HG02852 (cell line): Measurements from ENCODE around the gene KIF17.

Source experiments
- ATAC-seq: cut with Tn5 transposase; IDR thresholded peaks from one replicate; pipeline ENCODE4 v1.9.1; 2021; ENCODE audit warnings: mild to moderate bottlenecking, moderate library complexity; ENCODE audit not compliant: unreplicated experiment

The KIF17 gene

DNA sequence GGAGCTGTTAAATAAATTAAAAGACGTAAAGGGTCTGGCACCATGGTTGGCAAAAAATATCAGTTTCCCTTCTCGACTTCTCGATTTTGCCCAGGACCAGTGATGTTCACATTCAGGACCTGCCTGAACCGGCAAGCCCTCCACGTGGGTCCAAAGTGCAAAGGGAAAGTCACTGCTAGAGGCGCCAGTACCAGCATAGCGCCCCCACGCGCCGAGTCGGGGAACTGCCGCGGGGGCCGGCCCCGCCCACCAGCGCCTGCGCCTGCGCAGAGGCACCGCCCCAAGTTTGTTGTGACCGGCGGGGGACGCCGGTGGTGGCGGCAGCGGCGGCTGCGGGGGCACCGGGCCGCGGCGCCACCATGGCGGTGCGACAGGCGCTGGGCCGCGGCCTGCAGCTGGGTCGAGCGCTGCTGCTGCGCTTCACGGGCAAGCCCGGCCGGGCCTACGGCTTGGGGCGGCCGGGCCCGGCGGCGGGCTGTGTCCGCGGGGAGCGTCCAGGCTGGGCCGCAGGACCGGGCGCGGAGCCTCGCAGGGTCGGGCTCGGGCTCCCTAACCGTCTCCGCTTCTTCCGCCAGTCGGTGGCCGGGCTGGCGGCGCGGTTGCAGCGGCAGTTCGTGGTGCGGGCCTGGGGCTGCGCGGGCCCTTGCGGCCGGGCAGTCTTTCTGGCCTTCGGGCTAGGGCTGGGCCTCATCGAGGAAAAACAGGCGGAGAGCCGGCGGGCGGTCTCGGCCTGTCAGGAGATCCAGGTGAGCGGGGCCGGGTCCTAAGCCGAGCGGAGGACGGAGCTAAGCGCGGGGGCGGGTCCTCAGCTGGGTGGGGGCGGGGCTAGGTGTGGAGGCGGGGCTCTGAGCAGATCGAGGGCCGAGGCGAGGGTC lies 84.4 kb downstream of the KIF17 start, which contains the start of gene PINK1:
Gene PINK1 (plus strand): TSS at position 269 of the 875 bp plus-strand sequence. CDS start 91 bp downstream, at position 360.
- ATAC-seq = peak; percentile 61

DNA sequence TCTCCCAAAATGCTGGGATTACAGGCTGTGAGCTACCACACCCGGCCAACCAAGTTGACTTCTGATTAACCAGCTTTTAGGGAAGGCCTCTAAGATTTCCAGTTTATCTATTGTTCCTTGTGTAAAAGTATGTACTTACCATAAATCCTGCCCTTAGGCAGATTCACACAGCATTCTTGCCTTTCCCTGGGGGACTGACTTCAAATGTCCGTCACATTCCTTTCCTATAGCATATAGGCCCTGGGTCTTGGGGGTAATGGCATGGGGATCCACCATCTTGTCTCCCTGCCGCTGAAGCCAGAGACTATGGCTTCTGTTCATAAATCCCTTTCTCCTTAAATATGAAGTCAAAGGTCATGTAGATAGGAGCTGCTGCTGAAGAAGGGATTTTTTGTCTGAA lies 85.4 kb downstream of the KIF17 start:
- ATAC-seq = no peak

DNA sequence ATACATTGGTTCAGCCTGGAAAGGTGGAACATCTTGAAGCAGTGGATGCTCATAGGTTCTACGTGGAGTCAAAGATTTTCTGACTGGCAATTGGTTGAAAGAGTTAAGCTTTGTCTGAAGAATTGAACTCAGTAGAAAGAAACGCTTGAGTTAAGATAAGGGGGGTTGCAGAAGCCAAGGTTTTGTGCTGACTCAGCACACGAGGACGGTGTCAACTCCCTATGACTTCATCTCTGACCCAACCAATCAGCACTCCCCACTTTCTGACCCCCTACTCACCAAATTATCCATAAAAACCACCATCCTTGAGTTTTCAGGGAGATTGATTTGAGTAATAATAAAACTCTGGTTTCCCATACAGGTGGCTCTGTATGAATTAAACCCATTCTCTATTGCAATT lies 87.1 kb downstream of the KIF17 start:
- ATAC-seq = no peak

DNA sequence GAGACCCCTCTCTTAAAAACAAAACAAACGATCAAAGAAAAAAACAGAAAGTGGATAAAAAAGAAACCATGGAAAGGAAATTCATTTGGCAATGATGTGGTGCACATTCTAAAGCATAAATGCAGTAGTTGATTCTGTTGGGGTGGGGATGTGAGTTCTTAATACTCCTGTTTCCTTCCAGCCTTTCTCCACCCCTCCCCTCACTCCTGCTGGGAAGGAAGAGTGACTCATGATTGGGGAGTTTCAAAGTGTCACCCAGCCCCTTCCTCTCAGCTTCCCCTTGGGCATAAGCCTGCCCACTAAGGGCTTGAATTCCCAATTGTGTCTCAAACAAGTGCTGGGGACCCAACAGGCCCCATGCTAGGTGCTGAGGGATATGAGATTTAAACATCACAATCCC lies 91.3 kb downstream of the KIF17 start:
- ATAC-seq = no peak

DNA sequence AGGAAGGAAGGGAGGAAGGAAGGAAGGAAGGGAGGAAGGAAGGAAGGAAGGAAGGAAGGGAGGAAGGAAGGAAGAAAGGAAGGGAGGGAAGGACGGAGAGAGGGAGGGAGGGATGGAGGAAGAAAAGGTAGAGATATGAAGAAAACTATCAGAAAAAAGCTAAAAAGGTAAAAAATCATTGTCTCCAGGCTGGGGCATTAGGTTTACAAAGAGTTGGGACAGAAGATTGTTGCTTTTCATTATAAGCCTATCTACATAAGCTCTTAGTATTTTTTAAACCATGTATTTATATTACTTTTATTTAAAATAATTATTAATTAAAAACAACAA lies 91.7 kb downstream of the KIF17 start:
- no peak for ATAC-seq

DNA sequence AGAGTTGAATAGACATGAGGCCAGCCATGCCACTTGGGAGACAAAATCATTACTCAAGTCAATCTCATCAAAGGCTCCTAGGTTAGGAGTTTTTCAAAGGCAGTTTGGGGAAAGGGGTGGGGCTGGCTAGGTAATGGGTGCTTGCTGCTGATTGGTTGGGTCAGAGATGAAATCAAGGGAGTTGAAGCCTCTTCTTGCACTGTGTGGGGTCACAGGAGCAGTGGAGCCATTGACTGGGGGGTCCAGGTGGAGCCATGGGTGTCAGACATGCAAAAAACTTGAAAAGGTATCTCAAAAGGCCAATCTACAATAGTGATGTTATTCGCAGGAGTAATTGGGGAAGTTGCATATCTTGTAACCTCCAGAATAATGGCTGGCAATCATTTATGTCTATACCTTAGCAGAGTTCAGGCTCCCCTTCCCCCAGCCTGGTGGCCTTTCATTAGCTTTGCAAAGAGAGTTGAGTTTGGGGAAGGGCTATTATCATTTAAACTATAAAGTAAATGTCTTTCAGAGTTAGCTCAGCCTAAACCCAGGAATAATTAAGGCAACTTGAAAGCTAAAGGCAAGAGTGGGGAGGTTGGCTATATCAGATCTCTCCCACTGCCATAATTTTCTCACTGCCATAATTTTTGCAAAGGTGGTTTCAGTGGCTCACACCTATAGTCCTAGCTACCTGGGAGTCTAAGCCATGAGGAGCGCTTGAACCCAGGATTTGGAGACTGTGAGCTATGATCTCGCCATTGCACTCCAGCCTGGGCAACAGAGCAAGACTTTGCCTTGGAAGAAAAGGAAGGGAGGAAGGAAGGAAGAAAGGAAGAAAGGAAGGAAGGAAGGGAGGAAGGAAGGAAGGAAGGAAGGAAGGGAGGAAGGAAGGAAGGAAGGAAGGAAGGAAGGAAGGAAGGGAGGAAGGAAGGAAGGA lies 92.4 kb downstream of the KIF17 start:
- ATAC-seq = no peak

DNA sequence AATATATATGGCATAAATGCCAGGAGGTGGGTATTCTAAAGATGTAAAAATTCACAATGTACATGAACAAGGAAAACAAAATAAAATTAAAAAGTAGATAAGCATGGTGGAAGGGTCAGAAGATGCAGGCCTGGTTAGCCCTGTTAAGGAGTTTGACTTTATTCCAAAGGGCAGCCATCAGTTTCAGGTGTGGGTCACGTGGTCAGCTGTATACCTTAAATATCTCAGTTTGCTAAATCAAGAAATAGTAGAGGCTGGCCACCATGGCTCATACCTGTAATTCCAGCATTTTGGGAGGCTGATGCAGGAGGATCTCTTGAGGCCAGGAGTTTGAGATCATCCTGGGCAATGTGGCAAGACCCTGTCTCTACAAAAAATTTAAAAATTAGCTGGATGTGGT lies 93.1 kb downstream of the KIF17 start:
- ATAC-seq = no peak

DNA sequence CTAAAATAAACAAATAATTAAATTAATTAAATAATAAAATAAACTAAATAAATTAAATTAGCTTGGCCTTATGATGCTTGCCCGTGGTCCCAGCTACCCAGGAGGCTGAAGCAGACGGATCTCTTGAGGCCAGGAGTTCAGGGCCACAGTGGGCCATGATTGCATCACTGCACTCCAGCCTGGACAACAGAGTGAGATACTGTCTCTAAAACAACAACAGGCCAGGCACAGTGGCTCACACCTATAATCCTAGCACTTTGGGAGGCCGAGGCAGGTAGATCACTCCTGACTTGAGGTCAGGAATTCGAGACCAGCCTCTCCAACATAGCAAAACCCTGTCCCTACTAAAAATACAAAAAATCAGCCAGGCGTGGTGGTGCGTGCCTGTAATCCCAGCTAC lies 96.8 kb downstream of the KIF17 start:
- no peak for ATAC-seq

DNA sequence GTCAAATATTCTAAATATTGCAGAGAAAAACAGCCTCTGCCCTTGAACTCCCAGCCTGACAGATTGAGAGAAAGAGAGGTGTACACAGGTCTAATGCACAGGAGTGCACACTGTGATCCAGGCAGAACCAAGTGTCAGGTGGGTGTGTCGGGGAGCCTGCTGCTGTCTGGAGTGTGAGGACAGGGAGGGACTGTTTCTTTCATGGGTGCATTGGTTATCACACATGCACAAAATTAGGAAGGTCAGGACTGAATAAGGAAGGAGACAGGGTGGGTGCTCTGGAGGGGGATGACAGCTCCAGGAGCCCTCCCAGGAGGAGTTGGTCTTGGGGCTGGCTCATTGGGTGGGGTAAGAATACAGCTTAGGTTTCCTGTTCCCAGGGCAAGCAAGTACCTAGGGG lies 97.8 kb downstream of the KIF17 start:
- ATAC-seq = no peak

DNA sequence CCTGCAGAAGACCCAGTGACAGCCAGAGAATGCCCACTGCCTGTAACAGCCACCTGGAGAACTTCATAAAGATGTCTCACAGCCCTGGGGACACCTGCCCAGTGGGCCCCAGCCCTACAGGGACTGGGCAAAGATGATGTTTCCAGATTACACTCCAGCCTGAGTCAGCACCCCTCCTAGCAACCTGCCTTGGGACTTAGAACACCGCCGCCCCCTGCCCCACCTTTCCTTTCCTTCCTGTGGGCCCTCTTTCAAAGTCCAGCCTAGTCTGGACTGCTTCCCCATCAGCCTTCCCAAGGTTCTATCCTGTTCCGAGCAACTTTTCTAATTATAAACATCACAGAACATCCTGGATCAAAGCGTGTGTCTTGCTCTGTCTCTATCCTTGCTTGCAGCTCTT lies 99.3 kb downstream of the KIF17 start:
- no peak for ATAC-seq

DNA sequence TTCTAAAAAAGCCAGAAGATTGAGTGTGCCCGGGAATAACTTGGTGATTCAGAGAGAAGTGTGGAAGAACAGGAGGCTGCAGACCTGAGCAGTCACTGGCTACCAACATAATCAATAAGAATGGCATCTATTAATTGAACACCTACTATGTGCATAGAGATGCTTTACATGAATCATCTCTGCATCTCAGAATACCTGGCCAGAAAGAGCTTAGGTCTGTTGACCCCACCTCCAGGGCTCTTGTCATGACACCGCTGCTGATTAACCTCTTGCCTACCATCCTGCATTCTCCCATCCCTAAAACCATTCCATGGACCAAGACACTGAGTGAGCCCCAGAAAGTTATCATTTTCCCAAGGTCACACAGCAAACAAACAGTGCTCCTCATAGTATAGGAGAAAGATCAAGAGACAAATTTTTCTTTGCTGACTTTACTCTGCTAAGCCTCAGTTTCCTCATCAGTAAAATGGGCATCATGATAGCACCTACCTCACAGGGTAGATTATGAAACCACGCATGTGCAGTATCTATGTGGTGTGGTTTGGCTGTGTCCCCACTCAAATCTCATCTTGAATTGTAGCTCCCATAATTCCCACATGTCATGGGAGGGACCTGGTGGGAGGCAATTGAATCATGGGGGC lies 100.8 kb downstream of the KIF17 start:
- no peak for ATAC-seq

DNA sequence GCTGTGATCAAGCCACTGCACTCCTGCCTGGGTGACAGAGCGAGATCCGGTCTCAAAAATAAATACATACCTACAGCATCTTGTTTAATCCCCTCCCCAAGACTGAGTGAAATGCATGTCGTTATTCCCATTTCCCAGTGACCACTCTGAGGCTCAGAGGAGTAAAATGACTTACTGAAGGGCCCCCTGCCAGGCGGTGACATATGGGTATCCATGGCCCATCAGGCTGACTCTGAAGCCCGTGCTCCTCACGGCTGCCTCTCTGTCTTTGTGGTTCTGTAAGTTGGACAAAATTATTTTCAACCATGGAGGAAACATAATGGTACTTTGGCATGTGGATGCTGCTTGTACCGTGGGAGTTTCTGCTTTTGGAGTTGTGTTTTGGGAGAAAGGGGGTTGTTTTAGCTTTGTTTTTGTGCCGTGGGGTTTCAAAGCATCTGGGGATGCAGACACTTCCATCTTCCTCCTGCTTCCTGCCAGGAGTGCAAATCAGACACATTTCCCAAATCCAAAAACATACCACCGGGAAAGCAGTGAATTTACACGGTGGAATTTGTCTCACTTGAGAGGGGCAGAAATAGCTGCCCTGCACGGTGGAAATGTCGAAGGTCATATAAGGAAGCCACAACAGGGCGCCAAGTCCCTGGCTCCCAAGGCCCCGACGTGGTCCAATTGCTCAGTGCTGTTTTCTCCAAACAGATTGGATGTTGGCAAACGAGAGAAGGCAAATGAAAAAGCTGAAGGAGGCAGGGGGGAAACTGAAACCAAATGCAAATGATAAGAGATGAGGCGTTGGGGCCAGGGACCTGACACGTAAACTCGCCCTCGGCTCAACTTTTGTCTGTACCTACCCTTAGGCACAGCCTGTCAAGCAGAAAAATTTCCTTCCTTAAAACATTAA lies 101.6 kb downstream of the KIF17 start:
- no peak for ATAC-seq

DNA sequence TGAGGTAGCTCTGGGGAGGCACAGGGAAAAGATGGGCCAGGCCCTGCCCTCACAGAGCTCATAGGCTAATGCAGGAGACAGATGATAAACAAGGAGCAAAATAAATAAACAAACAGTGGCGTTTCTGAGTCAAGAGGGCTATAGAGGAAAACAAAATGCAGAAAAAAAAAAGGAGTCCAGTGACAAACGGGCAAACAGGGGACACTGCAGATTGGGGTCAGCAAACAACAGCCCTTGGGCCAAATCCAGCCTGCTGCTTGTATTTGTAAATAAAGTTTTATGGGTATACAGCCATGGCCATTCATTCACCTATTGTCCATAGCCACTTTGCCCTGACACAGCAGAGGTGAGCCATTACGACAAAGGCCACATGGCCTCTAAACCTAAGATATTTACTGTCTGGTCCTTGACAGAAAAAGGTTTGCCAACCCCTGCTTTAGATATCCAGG lies 103.7 kb downstream of the KIF17 start:
- no peak for ATAC-seq
